ENCODE results near the gene TSR2.

The TSR2 gene

DNA sequence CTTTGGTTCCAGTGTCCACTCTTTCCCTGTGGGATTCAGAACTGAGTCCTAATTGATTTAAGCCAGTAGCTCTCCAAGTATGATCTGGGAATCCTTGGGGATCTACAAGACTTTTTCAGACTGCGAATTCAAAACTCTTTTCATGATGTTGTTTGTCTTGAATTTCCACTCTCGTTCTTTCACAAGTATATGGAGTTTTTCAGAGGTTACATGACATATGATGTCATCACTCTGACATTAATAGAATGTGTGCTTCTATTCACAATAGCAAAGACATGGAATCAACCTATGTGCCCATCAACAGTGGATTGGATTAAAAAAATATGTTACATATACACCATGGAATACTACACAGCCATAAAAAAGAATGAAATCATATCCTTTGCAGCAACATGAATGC lies 23.2 kb upstream of the TSR2 start:
- DNase-seq (ENCODE audit: insufficient read length, low spot score): no peak
- FAIRE-seq: no peak
- TF ChIP-seq, protein P1, sequence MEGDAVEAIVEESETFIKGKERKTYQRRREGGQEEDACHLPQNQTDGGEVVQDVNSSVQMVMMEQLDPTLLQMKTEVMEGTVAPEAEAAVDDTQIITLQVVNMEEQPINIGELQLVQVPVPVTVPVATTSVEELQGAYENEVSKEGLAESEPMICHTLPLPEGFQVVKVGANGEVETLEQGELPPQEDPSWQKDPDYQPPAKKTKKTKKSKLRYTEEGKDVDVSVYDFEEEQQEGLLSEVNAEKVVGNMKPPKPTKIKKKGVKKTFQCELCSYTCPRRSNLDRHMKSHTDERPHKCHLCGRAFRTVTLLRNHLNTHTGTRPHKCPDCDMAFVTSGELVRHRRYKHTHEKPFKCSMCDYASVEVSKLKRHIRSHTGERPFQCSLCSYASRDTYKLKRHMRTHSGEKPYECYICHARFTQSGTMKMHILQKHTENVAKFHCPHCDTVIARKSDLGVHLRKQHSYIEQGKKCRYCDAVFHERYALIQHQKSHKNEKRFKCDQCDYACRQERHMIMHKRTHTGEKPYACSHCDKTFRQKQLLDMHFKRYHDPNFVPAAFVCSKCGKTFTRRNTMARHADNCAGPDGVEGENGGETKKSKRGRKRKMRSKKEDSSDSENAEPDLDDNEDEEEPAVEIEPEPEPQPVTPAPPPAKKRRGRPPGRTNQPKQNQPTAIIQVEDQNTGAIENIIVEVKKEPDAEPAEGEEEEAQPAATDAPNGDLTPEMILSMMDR (IDR thresholded peaks at IDR 0.05; ENCODE audit: insufficient read depth, missing control alignments): no peak

DNA sequence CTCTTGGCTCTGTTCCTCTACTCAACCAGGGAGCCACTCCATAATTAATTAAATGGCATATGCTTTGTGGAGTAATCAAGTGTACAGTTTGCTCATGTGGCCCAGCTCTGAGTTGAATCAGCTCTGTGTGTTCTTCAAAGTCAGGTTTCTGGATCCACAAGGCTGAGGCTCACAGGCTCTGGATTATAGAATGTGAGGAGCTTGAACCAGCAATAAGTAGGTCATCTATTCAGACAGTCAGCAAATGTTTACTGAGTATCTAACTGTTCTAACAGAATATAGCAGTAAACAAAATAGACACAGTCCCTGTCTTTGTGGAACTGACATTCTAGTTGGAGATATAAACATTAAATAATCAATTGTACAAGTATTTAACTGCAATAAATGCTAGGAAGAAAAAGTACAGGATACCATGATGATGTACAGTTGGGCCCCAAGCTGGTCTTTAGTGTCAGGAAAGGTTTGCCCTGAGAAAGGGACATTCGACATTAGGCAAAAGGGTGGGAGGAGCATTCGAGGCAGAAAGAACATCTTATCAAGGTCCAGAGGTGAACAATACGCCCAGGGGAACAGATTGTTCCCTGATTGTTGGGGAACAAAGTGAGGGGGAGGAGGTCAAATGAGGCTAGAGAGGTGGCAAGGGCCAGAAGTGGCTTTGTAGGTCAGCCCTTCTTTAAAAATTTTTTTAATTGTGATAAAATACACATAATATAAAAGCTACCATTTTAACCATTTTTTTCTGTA lies 20.5 kb upstream of the TSR2 start:
- FAIRE-seq: no peak
- no peak for DNase-seq (ENCODE audit: insufficient read length, low spot score)
- TF ChIP-seq, protein P1 (IDR thresholded peaks at IDR 0.05; ENCODE audit: insufficient read depth, missing control alignments): no peak

DNA sequence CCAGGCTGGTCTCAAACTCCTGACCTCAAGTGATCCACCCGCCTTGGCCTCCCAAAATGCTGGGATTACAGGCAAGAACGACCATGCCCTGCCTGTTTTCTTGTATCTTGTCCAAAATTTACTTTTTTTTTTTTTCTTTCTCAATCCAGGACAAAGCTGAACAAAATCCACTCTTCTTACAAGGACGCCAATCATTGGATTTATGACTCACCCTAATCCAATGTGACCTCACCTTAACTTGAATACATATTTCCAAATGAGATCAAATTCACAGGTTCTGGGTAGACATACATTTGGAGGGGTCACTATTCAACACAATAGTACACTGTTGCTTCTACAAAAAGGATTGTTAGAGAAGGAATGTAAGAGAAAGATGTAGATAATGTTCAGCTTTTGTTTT lies 18.0 kb upstream of the TSR2 start:
- TF ChIP-seq, protein P1 (IDR thresholded peaks at IDR 0.05; ENCODE audit: insufficient read depth, missing control alignments): no peak
- DNase-seq (ENCODE audit: insufficient read length, low spot score): no peak
- FAIRE-seq: peak; percentile 88

DNA sequence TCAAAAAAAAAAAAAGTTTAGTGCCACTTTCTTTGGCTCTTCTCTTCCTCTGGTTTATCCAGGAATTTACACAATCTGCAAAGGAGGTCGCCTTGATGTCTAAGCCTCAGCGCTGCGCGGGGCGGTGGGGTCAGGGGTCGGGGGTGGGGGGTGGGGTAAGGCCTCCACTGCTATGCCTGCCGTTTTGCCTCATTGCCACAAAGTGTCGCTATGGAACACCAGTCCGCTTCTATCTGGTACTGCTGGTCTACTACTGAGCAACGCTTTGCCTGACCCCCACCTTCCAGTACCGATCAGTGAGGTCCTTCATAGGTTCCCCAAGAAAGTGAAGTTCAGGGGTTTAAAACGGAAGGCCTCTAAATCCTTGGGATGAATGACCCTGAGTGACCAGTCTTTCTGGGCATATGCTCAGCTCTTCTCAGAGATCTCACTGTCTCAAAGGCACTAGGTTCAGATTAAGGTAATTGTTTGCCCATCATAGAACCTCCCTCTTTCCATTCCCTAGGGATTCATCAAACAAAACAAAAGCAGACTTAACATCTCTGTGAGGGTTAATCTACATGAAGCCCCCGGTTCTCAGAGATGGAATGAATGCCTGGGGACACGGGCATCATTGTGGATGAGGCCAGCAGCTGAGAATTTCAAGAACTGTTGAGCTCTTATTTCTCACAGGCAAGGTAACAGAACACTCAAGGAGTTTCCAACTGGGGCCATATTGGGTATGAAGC lies 16.9 kb upstream of the TSR2 start:
- DNase-seq (ENCODE audit: insufficient read length, low spot score) (no peak), FAIRE-seq (peak; percentile 44)
- TF ChIP-seq, protein P1 (IDR thresholded peaks at IDR 0.05; ENCODE audit: insufficient read depth, missing control alignments): no peak

DNA sequence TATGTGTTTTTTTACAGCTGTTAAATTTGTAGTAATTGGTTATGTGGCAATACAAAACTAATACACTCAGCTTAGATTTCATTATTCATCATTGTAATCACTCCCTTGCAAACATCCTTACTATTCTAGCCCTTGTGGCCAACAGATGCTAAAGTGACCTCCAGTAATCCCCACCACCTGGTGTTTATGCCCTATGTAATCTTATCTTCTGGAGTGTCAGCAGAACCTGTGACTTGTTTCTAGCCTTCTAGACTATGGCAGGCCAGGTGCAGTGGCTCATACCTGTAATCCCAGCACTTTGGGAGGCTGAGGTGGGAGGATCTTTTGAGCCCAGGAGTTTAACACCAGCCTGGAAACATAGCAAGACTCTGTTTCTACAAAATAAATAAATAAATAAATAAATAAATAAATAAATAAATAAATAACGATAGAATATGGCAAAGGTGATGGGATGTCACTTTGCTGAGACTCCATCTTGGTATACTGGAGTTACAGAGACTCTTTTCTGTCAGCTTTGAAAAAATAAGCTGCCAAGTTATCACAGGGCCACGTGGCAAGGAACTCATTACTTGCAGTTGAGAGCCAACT lies 12.3 kb upstream of the TSR2 start:
- TF ChIP-seq, protein P1 (IDR thresholded peaks at IDR 0.05; ENCODE audit: insufficient read depth, missing control alignments): no peak
- FAIRE-seq: peak; percentile 96
- no peak for DNase-seq (ENCODE audit: insufficient read length, low spot score)

DNA sequence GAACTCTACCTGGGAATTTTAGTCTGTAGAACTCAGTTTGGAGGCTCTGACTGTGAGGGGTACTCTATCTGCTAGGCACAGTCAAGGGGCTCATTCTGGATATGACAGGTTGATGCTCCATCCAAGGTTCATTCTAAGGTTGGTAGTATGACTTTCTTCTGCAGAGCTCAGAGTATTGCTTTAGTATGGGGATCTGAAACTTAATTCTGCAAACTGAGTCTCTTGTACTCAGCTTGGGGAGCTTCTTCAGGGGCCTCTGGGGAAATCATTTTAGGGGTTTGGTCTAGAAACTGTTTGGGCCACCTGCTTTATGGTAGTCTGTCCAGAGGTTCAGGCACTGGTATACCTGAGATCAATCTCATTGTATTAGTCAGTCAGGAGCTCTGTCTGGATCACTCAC lies 9.7 kb upstream of the TSR2 start:
- TF ChIP-seq, protein P1 (IDR thresholded peaks at IDR 0.05; ENCODE audit: insufficient read depth, missing control alignments): no peak
- FAIRE-seq (no peak), DNase-seq (ENCODE audit: insufficient read length, low spot score) (no peak)

Data from D721Med (cell line).